ENCODE measurements around the gene SYDE1. TPM values are rescaled to one million over a fixed set of nuclear protein-coding genes. Genes with fewer than 3 reads are reported as not detected.
"Not testable (repeated sequence)": the region's sequence is repeated elsewhere in the genome, so short reads cannot be mapped to it uniquely, and the experiment has no call there.

Gene SYDE1
- total RNA-seq, 2 donors from 2014 or later, result 1.8 to 5.8 TPM

DNA sequence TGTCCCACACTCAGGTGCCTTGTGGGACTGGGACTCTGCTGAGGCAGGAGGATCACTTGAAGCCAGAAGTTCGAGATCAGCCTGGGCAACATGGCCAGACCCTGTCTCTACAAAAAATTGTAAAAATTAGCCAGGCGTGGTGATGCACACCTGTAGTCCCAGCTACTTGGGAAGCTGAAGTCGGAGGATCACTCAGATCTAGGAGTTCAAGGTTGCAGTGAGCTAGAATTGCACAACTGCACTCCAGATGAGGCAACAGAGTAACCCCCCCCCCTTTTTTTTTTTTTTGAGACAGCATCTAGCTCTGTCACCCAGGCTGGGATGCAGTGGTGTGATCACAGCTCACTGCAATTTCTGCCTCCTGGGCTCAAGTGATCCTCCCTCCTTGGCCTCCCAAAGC is 11.0 kb upstream of the SYDE1 start:
- Histone ChIP-seq H3K27ac (no peak overlapping the region), H3K4me1 (peaks cover 3% of the 10 kb centered on the region), H3K27me3 (no peaks in the 10 kb centered on the region), H3K9me3 (no peaks in the 10 kb centered on the region), H3K36me3 (no peaks in the 10 kb centered on the region), H3K9ac (ENCODE audit: low read depth in 2 of 2, low read length in 2 of 2) (no peak overlapping the region), H3K4me3 (no peak overlapping the region)
- no peak for DNase-seq
- intact Hi-C loops (cut with DNase I), result no loop called here
- TF ChIP-seq, protein P1, sequence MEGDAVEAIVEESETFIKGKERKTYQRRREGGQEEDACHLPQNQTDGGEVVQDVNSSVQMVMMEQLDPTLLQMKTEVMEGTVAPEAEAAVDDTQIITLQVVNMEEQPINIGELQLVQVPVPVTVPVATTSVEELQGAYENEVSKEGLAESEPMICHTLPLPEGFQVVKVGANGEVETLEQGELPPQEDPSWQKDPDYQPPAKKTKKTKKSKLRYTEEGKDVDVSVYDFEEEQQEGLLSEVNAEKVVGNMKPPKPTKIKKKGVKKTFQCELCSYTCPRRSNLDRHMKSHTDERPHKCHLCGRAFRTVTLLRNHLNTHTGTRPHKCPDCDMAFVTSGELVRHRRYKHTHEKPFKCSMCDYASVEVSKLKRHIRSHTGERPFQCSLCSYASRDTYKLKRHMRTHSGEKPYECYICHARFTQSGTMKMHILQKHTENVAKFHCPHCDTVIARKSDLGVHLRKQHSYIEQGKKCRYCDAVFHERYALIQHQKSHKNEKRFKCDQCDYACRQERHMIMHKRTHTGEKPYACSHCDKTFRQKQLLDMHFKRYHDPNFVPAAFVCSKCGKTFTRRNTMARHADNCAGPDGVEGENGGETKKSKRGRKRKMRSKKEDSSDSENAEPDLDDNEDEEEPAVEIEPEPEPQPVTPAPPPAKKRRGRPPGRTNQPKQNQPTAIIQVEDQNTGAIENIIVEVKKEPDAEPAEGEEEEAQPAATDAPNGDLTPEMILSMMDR (IDR thresholded peaks at IDR 0.05), result no peak

DNA sequence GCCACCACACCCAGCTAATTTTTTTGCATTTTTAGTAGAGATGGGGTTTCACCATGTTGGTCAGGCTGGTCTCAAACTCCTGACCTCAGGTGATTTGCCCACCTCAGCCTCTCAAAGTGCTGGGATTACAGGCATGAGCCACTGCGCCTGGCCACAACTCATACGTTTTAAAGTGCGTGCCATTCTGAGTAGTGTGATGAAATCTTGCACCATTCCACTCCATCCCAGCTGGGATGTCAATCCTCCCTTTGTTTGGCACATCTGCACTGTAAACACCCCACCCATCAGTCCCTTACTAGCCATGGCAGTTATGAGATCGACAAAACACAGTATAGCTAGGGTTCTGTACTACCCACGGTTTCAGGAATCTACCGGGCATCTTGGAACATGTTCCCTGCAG is 9.2 kb upstream of the SYDE1 start:
- H3K4me3 ChIP-seq; H3K4me1 ChIP-seq; DNase-seq; intact Hi-C loops (cut with DNase I); H3K27me3 ChIP-seq; H3K27ac ChIP-seq; H3K36me3 ChIP-seq; H3K9ac ChIP-seq (ENCODE audit: low read depth in 2 of 2, low read length in 2 of 2); H3K9me3 ChIP-seq: not testable (repeated sequence)

DNA sequence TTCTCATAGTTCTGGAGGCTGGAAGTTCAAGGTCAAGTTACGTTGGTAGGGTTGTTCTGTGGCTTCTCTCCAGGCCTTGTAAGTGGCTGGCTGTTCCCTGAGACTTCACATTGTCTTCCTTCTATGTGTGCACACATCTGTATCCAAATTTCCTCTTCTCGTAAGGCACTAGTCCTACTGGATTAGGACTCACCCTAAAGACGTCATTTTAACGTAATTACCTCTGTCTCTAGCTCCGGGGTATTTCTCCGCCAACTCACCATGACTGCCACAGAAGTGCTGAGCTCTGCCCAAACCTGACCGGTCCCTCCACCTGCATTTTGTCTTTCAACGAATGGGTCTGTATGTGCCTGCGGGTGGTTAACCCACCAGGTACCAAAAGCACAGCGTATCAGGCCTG is 8.7 kb upstream of the SYDE1 start:
- H3K36me3 ChIP-seq, result no peaks in the 10 kb centered on the region
- H3K4me3 ChIP-seq, result no peak overlapping the region
- no peaks in the 10 kb centered on the region for H3K4me1 ChIP-seq
- TF ChIP-seq, protein P1 (IDR thresholded peaks at IDR 0.05), result no peak
- H3K27me3 ChIP-seq, result no peaks in the 10 kb centered on the region
- DNase-seq, result no peak
- H3K9ac ChIP-seq (ENCODE audit: low read depth in 2 of 2, low read length in 2 of 2), result no peak overlapping the region
- no peaks in the 10 kb centered on the region for H3K9me3 ChIP-seq
- intact Hi-C loops (cut with DNase I), result no loop called here
- H3K27ac ChIP-seq, result no peak overlapping the region

DNA sequence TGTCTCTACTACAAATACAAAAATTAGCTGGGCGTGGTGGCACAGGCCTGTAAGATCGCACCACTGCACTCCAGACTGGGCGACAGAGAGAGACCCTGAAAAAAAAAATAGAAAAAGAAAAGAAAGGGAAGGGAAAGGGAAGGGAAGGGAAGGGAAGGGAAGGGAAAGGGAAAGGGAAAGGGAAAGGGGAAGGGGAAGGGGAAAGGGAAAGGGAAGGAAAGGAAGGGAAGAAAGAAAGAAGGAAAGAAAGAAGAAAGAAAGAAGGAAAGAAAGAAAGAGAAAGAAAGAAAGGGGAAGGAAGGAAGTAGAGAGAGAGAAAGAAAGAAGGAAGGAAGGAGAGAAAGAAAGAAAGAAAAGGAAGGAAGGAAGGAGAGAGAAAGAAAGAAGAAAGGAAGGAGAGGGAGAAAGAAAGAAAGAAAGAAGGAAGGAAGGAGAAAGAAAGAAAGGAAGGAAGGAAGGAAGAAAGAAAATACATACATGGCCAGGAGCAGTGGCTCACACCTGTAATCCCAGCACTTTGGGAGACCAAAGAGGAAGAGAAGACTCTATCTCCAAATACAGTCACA is 8.1 kb upstream of the SYDE1 start:
- no peak overlapping the region for H3K4me3 ChIP-seq
- no peaks in the 10 kb centered on the region for H3K27me3 ChIP-seq
- H3K9ac ChIP-seq (ENCODE audit: low read depth in 2 of 2, low read length in 2 of 2), result no peak overlapping the region
- DNase-seq, result no peak
- intact Hi-C loops (cut with DNase I), result no loop called here
- H3K27ac ChIP-seq, result no peak overlapping the region
- TF ChIP-seq, protein P1 (IDR thresholded peaks at IDR 0.05), result no peak
- no peaks in the 10 kb centered on the region for H3K36me3 ChIP-seq
- no peaks in the 10 kb centered on the region for H3K9me3 ChIP-seq
- H3K4me1 ChIP-seq, result no peaks in the 10 kb centered on the region

DNA sequence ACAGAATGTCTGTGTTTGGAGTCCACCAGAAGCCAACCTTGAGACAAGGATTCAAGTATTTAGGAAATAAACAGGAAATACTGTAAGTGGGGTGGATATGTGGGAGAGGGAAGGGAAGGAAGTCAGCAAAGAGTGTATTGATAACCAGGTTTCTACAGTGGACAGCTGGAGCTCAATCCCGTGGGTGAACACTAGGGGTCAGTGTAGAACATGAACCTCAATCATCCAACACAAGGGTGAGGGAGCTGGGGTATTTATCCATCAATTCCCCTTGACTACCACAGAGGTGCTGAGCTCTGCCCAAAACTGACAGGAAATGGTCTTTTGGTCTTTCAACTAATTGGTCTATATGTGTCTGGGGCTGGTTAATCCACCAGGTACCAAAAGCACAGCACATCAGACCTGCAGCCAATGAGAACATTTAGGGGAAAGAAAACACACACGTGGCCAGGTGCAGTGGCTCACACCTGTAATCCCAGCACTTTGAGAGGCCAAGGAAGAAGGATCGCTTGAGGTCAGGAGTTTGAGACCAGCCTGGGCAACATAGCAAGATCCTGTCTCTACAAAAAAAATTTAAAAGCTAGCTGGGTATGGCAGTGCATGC is 5.6 kb upstream of the SYDE1 start:
- Histone ChIP-seq H3K27me3 (no peaks in the 10 kb centered on the region), H3K4me1 (no peaks in the 10 kb centered on the region), H3K36me3 (no peaks in the 10 kb centered on the region), H3K4me3 (no peak overlapping the region), H3K9me3 (no peaks in the 10 kb centered on the region), H3K9ac (ENCODE audit: low read depth in 2 of 2, low read length in 2 of 2) (no peak overlapping the region), H3K27ac (no peak overlapping the region)
- TF ChIP-seq, protein P1 (IDR thresholded peaks at IDR 0.05), result peak; percentile 64
- intact Hi-C loops (cut with DNase I), result no loop called here
- DNase-seq, result peak; percentile 52

DNA sequence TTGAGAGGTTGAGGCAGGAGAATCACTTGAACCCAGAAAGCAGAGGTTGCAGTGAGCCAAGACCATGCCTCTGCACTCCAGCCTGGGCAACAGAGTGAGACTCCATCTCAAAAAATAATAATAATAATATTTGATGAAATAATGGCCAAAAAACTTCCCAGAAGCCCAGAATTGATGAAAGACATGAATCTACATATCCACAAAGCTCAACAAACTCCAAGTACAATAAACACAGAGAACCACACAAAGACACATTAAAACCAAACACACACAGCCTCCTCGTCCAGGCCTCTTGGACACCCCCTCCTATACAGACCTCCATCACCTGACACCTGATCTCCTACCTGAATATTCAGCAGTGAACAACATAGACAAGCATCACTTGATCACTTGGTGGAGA is 3.2 kb upstream of the SYDE1 start:
- Histone ChIP-seq H3K9ac (ENCODE audit: low read depth in 2 of 2, low read length in 2 of 2) (no peak overlapping the region), H3K4me3 (no peak overlapping the region), H3K9me3 (no peaks in the 10 kb centered on the region), H3K36me3 (no peaks in the 10 kb centered on the region), H3K27me3 (peaks cover 14% of the 10 kb centered on the region), H3K27ac (no peak overlapping the region), H3K4me1 (no peaks in the 10 kb centered on the region)
- intact Hi-C loops (cut with DNase I), result no loop called here
- DNase-seq, result no peak
- TF ChIP-seq, protein P1 (IDR thresholded peaks at IDR 0.05), result no peak

All from colonic mucosa (tissue), 4 donors.